Astrocyte (in vitro differentiated cells and primary cell): Measurements from ENCODE around the gene PEX6. TPM values are rescaled to one million over a fixed set of nuclear protein-coding genes. Genes with fewer than 3 reads are reported as not detected.

Experiments used
- DNase-seq: peaks from one replicate; pipeline ENCODE4 v3.0.0-alpha.2; 2010; ENCODE audit warnings: low read depth
- FAIRE-seq: peaks from 2 replicates; lab custom pipeline; 2011; peaks lifted over from hg19 to GRCh38; lab: Jason Lieb, UNC
- H2AFZ ChIP-seq: 2 replicates; pipeline ENCODE4 v1.6.0; 2012; ENCODE audit warnings: low read depth, low read length, inconsistent platforms
- H3K27ac ChIP-seq: 2 replicates; pipeline ENCODE4 v1.5.1; 2011; ENCODE audit warnings: low read depth, low read length, inconsistent platforms
- H3K27me3 ChIP-seq: 2 replicates; pipeline ENCODE4 v1.6.0; 2011; ENCODE audit warnings: low read length, inconsistent platforms; ENCODE audit not compliant: insufficient read depth
- H3K36me3 ChIP-seq: 2 replicates; pipeline ENCODE4 v1.5.1; 2011; ENCODE audit warnings: low read length, inconsistent platforms; ENCODE audit not compliant: insufficient read depth
- H3K4me1 ChIP-seq: 2 replicates; pipeline ENCODE4 v1.5.1; 2011; ENCODE audit warnings: low read length, inconsistent platforms; ENCODE audit not compliant: insufficient read depth
- H3K4me2 ChIP-seq: 2 replicates; pipeline ENCODE4 v1.6.0; 2012; ENCODE audit warnings: low read length, inconsistent platforms
- H3K4me3 ChIP-seq: 2 replicates; pipeline ENCODE4 v1.5.1; 2011; ENCODE audit warnings: low read depth, mild to moderate bottlenecking, low read length, inconsistent platforms; ENCODE audit not compliant: insufficient read depth
- H3K79me2 ChIP-seq: 2 replicates; pipeline ENCODE4 v1.6.0; 2012; ENCODE audit warnings: mild to moderate bottlenecking, low read length, inconsistent platforms; ENCODE audit not compliant: insufficient read depth
- H3K9ac ChIP-seq: 2 replicates; pipeline ENCODE4 v1.6.0; 2012; ENCODE audit warnings: mild to moderate bottlenecking, low read length, inconsistent platforms
- H3K9me3 ChIP-seq: 2 replicates; pipeline ENCODE4 v1.5.1; 2012; ENCODE audit warnings: low read depth, mild to moderate bottlenecking, low read length, inconsistent platforms; ENCODE audit not compliant: insufficient read depth
- H4K20me1 ChIP-seq: 2 replicates; pipeline ENCODE4 v1.6.0; 2012; ENCODE audit warnings: low read length, inconsistent platforms; ENCODE audit not compliant: insufficient read depth
- H3K27ac Mint-ChIP-seq: one replicate; pipeline ENCODE4 v1.8.0; 2021; ENCODE audit warnings: mild to moderate bottlenecking, mixed read lengths; ENCODE audit not compliant: unreplicated experiment
- H3K27me3 Mint-ChIP-seq: one replicate; pipeline ENCODE4 v1.8.0; 2021; ENCODE audit warnings: low read depth, mixed read lengths; ENCODE audit not compliant: unreplicated experiment
- H3K36me3 Mint-ChIP-seq: one replicate; pipeline ENCODE4 v1.8.0; 2021; ENCODE audit warnings: low read depth, mixed read lengths; ENCODE audit not compliant: unreplicated experiment
- H3K4me1 Mint-ChIP-seq: one replicate; pipeline ENCODE4 v1.8.0; 2021; ENCODE audit warnings: low read depth, mixed read lengths; ENCODE audit not compliant: unreplicated experiment
- H3K4me3 Mint-ChIP-seq: one replicate; pipeline ENCODE4 v1.8.0; 2021; ENCODE audit warnings: mild to moderate bottlenecking, moderate library complexity, mixed read lengths; ENCODE audit not compliant: unreplicated experiment
- H3K9me3 Mint-ChIP-seq: one replicate; pipeline ENCODE4 v1.8.0; 2021; ENCODE audit warnings: mild to moderate bottlenecking, mixed read lengths; ENCODE audit not compliant: unreplicated experiment
- EZH2 ChIP-seq: IDR thresholded peaks from 2 replicates; pipeline ENCODE4 v1.6.1; 2012; ENCODE audit warnings: mild to moderate bottlenecking, low read length, inconsistent platforms; ENCODE audit not compliant: insufficient read depth
- total RNA-seq: library from RNA; stranded (reverse); gene quantifications from 2 replicates; pipeline ENCODE4 v1.2.1, GENCODE V29; 2021
- TF ChIP-seq, protein P1 (sequence below): IDR thresholded peaks from 2 replicates; pipeline ENCODE4 v1.5.1; 2011; ENCODE audit warnings: low read depth, mild to moderate bottlenecking, inconsistent platforms, low read length, moderate library complexity; ENCODE audit not compliant: insufficient read depth

Gene PEX6
- total RNA-seq, 1 donor from 2014 or later: 22.7 TPM

DNA sequence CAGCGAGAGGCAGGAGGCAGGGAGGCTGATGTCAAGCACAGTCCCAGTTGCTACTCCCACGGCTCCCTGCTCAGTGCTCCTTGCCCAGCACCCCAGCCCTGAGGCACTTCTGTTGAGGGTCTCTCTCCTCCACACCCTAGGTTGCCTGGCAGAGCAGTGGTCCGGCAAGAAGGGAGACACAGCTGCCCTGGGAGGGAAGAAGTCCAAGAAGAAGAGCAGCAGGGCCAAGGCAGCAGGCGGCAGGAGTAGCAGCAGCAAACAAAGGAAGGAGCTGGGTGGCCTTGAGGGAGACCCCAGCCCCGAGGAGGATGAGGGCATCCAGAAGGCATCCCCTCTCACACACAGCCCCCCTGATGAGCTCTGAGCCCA, 40.6 kb downstream of the PEX6 start:
- Histone ChIP-seq H3K4me1 (no peaks in the 10 kb centered on the region), H4K20me1 (peaks cover 19% of the 10 kb centered on the region), H2AFZ (no peak overlapping the region), H3K79me2 (peaks cover 21% of the 10 kb centered on the region), H3K4me3 (no peak overlapping the region), H3K9me3 (no peaks in the 10 kb centered on the region), H3K9ac (no peak overlapping the region), H3K36me3 (peaks cover 25% of the 10 kb centered on the region), H3K27ac (no peak overlapping the region), H3K4me2 (no peak overlapping the region), H3K27me3 (no peaks in the 10 kb centered on the region)
- no peaks in the 10 kb centered on the region for H3K9me3 Mint-ChIP-seq
- H3K36me3 Mint-ChIP-seq: peaks cover 21% of the 10 kb centered on the region
- DNase-seq: no peak
- TF ChIP-seq, protein P1, sequence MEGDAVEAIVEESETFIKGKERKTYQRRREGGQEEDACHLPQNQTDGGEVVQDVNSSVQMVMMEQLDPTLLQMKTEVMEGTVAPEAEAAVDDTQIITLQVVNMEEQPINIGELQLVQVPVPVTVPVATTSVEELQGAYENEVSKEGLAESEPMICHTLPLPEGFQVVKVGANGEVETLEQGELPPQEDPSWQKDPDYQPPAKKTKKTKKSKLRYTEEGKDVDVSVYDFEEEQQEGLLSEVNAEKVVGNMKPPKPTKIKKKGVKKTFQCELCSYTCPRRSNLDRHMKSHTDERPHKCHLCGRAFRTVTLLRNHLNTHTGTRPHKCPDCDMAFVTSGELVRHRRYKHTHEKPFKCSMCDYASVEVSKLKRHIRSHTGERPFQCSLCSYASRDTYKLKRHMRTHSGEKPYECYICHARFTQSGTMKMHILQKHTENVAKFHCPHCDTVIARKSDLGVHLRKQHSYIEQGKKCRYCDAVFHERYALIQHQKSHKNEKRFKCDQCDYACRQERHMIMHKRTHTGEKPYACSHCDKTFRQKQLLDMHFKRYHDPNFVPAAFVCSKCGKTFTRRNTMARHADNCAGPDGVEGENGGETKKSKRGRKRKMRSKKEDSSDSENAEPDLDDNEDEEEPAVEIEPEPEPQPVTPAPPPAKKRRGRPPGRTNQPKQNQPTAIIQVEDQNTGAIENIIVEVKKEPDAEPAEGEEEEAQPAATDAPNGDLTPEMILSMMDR: no peak
- no peak for TF ChIP-seq EZH2
- H3K27me3 Mint-ChIP-seq: no peaks in the 10 kb centered on the region
- H3K27ac Mint-ChIP-seq: no peak overlapping the region
- no peak overlapping the region for H3K4me3 Mint-ChIP-seq
- no peak for FAIRE-seq
- no peaks in the 10 kb centered on the region for H3K4me1 Mint-ChIP-seq

DNA sequence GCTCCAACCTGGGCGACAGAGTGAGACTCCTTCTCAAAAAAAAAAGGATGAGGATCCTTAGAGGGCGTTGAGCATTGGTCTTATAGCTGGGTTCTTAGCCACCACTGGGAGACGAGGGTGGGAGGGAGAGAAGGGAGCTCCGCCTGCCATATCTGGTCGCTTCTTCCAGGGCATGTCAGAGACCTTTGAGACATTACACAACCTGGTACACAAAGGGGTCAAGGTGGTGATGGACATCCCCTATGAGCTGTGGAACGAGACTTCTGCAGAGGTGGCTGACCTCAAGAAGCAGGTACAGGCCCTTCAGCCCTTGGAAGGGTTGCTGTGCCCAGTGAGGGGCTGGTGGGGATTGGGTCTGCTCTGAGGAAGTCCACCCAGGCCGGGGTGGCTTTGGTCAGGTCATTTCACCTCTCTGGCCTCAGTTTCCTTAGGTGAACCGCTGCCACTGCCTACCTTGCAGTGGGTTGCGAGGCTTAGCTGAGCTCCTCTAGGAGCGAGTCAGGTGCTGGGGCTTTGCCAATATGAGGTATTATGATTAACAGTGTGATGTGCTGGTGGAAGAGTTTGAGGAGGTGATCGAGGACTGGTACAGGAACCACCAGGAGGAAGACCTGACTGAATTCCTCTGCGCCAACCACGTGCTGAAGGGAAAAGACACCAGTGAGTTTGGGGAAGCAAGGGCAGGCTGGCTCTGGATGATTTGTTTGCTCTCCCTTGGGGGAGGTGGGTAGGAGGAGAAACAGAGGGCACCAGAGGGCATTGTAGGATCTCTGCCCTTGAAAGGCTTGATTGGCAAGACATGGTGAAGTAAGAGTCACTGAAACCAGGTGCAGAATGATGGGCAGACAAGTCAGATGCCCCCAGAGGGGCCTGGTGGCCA, 41.2 kb downstream of the PEX6 start:
- Mint-ChIP-seq H3K4me1 (no peaks in the 10 kb centered on the region), H3K36me3 (peaks cover 23% of the 10 kb centered on the region), H3K9me3 (no peaks in the 10 kb centered on the region), H3K4me3 (no peak overlapping the region), H3K27ac (no peak overlapping the region), H3K27me3 (no peaks in the 10 kb centered on the region)
- peaks cover 22% of the 10 kb centered on the region for H4K20me1 ChIP-seq
- H3K36me3 ChIP-seq: peaks cover 21% of the 10 kb centered on the region
- TF ChIP-seq, protein P1: no peak
- no peak for TF ChIP-seq EZH2
- H3K9me3 ChIP-seq: no peaks in the 10 kb centered on the region
- H3K79me2 ChIP-seq: peaks cover 27% of the 10 kb centered on the region
- no peak overlapping the region for H3K4me3 ChIP-seq
- DNase-seq: no peak
- H2AFZ ChIP-seq: no peak overlapping the region
- H3K4me1 ChIP-seq: no peaks in the 10 kb centered on the region
- no peak overlapping the region for H3K27ac ChIP-seq
- no peak for FAIRE-seq
- H3K9ac ChIP-seq: no peak overlapping the region
- H3K27me3 ChIP-seq: no peaks in the 10 kb centered on the region
- H3K4me2 ChIP-seq: no peak overlapping the region

GRCh38 chr6:42936398-42936797, 42.6 kb downstream of the PEX6 start:
- H3K4me2 ChIP-seq: no peak overlapping the region
- H3K4me1 Mint-ChIP-seq: peaks cover 4% of the 10 kb centered on the region
- DNase-seq (no peak), FAIRE-seq (no peak)
- no peaks in the 10 kb centered on the region for H3K9me3 Mint-ChIP-seq
- peaks cover 40% of the 10 kb centered on the region for H3K79me2 ChIP-seq
- no peaks in the 10 kb centered on the region for H3K27me3 Mint-ChIP-seq
- H3K4me1 ChIP-seq: peaks cover 1% of the 10 kb centered on the region
- H3K27ac Mint-ChIP-seq: no peak overlapping the region
- no peak overlapping the region for H3K9ac ChIP-seq
- H4K20me1 ChIP-seq: peaks cover 29% of the 10 kb centered on the region
- no peak overlapping the region for H3K4me3 Mint-ChIP-seq
- H3K27ac ChIP-seq: no peak overlapping the region
- no peaks in the 10 kb centered on the region for H3K9me3 ChIP-seq
- H3K36me3 ChIP-seq: peaks cover 20% of the 10 kb centered on the region
- no peaks in the 10 kb centered on the region for H3K27me3 ChIP-seq
- no peak for TF ChIP-seq EZH2
- TF ChIP-seq, protein P1: no peak
- H3K36me3 Mint-ChIP-seq: peaks cover 23% of the 10 kb centered on the region
- no peak overlapping the region for H2AFZ ChIP-seq
- no peak overlapping the region for H3K4me3 ChIP-seq
